GM19468 (cell line): Measurements from ENCODE around the gene IKZF3.
"Not testable (repeated sequence)": the region's sequence is repeated elsewhere in the genome, so short reads cannot be mapped to it uniquely, and the experiment has no call there.

ENCODE experiments used
- ATAC-seq: cut with Tn5 transposase; IDR thresholded peaks from one replicate; pipeline ENCODE4 v1.9.1; 2021; ENCODE audit warnings: mild to moderate bottlenecking, moderate library complexity, moderate number of reproducible peaks; ENCODE audit not compliant: unreplicated experiment; ENCODE audit errors: extremely low read depth

The IKZF3 gene

DNA sequence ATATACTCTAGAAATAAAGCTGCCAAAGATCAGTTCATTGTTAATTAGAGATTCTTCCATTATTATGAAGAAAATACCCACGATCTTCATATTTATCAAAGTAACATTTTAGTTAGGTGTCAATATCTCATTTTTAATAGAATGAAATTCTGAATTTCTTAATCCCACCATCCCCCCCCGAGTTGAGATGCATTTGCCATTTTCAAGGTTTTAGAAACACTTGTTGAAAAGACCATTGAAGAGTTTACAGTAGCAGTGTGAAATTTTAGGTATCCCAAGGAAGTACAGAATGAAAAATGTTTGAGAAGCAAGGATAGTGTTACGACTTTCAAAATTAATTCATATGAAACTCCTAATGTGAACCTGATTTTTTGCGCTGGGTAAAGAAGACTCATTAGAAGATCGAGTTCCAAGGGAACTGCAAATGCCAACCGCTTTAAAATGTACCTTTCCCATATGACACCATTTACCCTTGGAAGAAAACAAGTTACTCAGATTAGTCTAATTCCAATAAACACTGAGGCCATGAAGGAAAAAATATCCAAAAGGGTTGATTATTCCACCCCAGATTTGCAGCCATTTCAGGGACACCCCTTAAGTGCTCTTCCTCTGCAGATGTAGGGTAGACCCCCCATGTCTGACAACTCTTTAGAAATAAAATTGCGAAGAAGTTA, 731 bp downstream of the IKZF3 start:
- no peak for ATAC-seq

DNA sequence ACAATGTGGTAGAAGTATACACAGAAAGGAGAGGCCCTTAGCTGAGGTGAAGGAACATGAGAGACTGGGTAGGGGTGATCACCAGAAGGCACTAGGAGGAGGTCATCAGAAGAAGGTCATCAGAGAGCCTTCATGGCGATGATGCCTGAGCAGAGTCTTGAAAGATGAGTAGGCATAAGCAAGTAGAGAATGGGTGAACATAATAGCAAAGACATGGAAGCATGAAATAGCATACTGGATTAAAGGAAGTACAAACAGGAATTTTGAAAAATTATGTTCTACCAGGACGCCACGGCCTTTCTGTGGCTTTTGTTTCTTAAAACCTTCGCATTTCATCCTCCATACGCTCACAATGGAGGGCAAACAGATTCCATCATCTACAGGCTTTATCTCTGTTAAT, 2.9 kb downstream of the IKZF3 start:
- no peak for ATAC-seq

DNA sequence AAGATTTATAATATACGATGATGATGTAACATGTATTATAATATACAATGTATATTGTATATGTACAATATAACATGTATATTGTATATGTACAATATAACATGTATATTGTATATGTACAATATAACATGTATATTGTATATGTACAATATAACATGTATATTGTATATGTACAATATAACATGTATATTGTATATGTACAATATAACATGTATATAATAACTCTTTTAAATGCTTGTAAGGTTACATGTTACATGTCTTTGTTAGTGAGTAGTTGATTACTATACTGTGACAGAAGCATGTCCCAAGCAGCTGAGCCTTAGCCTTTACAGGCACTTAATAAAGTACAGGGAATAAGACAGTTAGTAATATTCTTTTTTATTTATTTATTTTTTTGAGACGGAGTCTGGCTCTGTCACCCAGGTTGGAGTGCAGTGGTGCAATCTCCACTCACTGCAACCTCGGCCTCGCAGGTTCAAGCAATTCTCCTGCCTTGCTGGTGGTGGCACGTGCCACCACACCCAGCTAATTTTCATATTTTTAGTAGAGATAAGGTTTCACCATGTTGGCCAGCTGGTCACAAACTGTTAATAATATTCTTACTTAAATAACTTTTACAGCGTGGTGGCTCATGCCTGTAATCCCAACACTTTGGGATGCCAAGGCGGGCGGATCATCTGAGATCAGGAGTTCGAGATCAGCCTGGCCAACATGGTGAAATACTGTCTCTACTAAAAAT, 8.0 kb downstream of the IKZF3 start:
- ATAC-seq: not testable (repeated sequence)

DNA sequence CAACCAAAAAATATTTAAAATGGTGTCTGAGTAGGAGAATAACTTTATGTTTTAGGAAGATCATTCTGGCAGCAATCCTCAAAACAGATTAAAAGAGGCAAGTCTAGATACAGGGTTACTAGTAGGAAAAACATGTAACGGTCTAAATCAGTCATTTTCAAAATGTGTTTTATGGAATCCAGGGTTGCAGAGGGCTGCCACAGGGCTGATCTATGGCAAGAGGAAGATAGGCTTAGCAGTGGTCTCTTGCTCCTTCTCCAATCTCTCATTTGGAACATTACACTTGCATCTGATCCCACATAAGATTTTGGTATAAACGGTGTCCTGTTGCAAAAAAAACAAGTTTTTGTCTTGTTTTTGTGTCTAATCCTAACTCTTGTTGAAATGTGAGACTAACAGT, 9.2 kb downstream of the IKZF3 start:
- no peak for ATAC-seq

DNA sequence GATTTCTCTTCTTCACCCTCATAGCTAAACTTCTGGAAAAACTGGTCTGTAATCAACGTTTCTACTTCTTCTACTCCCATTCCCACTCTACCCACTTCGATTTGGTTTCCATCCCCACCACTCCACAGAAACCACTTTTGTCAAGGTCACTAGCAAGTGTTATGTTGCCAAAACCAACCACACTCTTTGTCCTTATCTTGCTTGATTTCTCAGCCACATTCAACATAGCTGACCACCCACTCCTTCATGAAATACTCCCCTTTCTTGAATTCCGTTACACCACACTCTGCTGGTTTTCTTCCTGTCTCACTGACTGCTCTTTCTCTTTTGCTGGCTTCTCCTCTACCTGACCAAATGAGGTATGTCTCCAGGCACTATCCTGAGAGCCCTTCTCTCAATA, 11.9 kb downstream of the IKZF3 start:
- ATAC-seq: no peak

DNA sequence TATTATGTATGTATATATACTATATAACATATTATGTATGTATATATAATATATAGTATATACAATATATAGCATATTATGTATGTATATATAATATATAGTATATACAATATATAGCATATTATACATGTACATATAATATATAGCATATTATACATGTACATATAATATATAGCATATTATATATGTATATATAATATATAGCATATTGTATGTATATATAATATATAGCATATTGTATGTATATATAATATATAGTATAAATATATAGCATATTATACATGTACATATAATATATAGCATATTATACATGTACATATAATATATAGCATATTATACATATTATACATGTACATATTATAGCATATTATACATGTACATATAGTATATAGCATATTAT, 13.9 kb downstream of the IKZF3 start:
- ATAC-seq: not testable (repeated sequence)

DNA sequence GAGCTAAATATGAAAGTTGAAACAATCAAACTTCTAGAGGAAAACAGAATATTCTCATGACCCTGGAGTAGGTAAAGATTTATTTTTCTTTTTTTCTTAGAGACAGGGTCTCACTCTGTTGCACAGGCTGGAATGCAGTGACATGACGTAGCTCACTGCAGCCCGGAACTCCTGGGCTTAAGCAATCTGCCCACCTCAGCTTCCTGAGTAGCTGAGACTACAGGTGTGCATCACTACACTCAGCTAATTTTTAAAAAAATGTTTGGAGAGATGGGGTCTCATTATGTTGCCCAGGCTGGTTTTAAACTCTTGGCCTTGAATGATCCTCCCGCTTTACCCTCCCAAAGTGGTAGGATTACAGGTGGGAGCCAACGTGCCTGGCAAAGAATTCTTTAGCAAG, 15.5 kb downstream of the IKZF3 start:
- no peak for ATAC-seq

DNA sequence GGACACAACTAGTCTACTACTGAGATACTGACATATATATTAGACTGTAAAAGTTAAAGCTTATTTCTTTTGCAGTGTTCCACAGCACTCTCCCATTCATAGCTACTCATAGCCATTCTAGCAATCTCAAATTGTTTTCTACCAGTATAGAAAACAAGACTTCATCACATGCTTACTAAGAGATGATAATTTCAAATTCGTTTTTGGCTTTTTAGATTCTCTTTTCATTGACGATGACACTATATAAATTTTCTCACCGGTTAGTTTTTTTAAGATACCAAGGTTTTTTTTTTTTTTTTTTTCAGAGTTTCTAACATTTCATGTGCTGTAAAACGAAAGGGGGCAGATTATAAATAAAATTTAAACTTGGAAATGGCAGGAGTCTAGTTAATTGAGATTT, 17.9 kb downstream of the IKZF3 start:
- no peak for ATAC-seq

DNA sequence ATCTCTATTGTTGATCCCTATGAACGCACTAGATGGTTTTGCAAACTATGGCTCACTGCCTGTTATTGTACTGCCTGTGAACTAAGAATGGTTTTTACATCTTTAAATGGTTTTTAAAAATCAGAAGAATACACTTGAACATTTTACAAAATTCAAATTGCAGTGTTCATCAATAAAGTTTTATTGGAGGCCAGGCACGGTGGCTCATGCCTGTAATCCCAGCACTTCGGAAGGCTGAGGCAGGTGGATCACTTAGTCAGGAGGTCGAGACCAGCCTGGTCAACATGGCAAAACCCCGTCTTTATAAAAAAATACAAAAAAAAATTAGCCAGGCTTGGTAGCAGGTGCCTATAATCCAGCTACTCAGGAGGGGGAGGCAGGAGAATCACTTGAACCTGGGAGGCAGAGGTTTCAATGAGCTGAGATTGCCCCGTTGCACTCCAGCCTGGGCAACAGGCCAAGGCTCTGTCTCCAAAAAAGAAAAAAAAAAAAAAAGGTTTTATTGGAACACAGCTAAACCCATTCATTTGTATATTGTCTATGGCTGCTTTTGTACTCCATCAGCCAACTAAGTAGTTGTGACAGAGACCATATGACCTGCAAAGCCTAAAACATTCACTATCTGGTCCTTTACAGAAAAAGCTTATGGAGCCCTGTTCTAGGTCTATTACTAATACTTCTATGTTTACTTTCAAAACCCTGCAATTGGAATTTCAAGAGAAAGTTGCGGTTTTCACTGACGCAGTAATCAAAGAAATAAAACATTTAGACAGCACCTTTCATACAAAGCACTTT, 18.9 kb downstream of the IKZF3 start:
- ATAC-seq: no peak

DNA sequence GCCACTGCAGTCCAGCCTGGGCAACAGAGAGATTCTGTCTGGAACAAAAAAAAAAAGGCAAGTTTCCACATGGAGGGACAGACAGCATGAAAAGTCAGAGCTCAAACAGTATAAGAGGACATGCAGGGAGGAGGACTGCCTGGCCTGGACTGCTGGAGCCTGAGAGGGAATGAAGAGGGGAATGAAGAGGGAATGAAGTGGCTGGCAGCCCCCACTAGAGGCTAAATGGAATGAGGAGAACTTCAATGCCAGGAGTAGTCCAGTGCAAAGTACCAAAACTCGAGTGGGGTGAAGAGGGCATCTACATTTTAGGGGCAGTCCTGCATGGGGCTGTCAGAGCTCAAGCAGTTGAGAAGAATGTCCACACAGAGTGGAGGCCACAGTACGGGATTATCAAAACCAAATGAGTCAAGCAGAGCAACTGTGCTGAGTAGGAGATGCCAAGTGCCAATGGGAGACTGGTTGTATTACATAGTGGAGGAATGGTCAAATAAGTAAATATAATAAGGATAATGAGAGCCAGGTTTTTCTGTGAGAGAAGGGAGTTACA, 22.9 kb downstream of the IKZF3 start:
- ATAC-seq: no peak

DNA sequence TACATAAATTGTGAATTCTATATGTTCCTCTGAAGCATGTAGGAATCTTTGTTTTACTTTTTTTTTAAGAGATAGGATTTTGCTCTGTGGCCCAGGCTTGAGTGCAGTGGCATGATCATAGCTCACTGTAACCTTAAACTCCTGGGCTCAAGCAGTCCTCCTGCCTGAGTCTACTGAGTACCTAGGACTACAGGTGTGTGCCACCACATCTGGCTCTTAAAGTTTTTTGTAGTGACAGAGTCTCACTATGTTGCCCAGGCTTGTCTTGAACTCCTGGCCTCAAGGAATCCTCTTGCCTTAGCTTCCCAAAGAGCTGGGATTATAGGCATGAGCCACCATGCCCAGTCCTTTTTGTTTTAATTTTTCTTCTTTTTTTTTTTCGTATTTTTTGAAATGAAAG, 25.3 kb downstream of the IKZF3 start:
- no peak for ATAC-seq

DNA sequence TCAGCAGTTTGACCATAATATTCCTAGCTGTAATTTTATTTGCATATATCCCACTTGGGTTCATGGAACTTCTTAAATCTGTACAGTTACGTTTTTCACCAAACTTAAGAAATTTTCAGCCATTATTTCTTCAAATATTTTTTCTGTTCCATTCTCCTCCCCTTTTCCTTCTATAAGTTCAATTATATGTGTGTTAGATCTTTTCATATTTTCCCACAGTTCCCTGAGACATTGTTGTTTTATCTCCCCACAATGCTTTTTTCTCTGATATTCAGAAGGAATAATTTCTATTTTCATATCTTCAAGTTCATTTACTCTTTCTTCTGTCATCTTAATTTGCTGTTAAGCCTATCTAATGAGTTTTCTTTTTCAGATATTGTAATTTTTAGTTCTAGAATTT, 26.1 kb downstream of the IKZF3 start:
- ATAC-seq: no peak

DNA sequence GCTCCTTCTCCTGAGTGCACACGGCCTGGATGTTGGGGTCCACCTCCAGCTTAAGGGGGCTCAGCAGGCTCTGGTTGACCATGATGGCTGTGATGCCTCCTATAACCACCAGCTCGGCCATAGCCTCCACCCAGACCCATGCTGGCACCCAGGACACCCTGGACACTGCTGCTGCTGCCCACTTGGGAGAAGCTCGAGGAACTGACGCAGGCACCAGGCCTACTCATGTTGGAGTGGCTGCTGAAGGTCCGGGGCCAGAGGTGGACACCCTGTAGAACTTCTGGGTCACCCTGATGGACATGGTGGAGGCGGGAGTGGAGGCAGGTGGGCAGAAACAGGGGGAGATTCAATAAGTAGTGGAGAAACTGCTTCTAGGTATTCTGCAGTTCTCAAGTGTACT, 28.0 kb downstream of the IKZF3 start:
- ATAC-seq: no peak

DNA sequence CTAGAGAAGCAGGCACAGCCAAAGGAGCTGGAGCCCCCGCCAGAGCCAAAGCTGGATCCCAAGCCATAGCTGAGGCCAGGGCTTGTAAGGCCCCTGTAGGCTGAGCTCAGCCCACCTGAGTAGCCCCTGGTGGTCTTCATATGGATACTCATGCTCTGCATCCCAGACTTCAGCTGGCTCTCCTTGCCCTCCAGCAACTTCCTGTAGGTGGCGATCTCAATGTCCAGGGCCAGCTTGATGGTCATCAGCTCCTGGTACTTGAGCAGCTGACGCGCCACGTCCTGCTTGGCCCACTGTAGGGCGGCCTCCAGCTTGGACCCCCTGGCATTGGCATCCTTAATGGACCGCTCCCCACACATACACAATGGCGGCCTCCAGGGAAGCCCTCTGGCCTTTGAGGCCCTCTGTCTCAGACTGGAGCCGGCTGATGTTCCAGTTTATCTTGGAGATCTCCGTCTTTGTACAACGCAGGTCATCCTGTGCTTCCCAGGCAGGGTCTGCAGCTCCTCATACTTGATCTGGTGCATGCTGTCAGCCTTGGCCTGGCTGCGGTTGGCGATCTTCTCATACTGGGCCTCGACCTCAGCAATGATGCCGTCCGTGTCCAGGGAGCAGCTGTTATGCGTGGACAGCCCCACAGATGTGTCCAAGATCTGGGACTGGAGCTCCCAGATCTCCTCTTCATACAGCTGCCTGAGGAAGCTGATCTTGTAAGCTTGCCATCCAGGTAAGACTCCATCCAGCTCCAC, 28.9 kb downstream of the IKZF3 start:
- ATAC-seq: no peak

DNA sequence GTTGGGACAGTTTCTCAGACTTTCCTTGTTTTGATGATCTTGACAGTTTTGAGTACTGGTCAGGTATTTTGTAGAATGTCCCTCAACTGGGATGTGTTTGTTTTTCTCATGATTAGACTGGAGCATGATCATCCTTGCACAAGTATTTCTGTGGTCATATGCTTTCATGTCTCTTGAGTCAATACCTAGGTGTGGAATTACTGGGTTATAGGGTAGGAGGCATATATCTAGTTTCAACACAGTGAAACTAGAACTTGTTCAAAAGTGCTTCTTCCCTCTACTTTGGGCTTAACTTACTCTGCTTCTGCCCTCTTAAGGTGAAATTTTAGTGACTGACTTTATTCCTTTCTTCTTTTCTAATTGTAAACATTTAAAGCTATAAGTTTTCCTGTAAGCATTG, 30.1 kb downstream of the IKZF3 start:
- no peak for ATAC-seq

DNA sequence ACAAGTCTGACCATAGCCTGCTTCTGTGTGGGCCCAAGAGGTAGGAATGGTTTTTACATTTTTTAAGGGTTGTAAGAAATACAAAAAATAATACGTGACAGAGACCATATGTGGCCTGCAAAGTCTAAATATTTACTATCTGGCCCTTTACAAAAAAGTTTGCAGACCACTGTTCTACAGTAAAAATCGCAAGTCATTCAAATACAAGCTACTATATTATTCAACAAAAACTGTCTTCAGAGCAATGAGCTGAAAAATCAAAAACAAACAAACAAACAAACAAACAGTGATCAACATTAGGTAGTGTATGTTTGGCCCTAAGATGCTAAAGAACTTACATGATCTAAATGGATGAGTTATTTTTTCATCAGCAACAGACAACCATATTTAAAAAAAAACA, 32.5 kb downstream of the IKZF3 start:
- no peak for ATAC-seq

DNA sequence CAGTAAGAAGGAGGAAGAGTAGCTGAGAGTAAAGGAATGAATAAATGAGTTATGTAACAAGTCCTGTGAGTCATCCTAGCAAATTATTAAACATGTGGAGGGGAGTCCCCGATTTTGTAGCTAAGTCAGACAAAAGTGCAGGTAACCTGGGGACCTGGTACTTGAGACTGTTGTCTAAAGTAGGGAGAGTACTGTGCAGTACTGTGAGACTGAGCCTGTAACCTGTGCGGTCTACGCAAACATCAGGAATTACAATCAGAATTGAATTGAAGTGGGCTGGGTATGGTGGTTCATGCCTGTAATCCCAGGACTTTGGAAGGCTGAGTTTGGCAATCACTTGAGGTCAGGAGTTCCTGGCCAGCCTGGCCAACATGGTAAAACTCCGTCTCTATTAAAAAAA, 35.7 kb downstream of the IKZF3 start:
- ATAC-seq: no peak

DNA sequence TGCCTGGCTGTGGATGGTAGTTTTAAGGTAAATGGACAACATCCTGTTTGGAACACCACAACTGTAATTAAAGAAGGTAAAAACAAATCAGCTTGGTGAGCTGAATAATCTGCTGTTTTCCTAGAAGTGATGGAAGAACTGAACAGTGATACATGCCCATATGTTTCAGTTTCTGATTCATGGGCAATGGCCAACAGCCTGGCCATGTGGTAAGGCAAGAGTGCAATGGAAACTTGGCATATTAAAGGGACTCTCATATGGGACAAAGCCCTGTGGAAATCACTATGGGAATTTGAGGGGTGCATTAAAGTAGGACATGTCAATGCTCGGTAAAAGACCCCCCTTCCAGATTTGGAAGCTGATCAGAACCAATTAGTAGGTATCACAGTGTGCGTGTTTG, 37.8 kb downstream of the IKZF3 start:
- no peak for ATAC-seq

DNA sequence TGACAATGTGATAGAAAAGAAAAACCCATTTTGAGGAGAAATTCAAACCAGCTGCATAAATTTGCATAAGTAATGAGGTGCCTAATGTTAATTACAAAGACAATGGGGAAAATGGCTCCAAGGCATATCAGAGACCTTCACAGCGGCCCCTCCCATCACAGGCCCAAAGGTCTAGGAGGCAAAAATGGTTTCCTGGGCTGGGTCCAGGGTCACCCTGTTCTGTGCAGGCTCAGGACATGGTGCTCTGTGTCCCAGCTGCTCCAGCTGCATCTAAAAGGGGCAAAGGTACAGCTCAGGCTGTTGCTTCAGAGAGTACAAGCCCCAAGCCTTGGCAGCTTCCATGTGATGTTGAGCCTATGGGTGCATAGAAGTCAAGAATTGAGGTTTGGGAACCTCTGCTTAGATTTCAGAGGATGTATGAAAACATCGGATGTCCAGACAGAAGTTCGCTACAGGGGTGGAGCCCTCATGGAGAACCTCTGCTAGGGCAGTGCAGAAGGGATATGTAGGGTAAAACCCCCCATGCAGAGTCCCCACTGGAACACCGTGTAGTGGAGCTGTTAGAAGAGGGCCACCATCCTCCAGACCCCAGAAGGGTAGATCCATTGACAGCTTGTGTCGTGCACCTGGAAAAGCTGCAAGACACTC, 40.6 kb downstream of the IKZF3 start:
- ATAC-seq: no peak

DNA sequence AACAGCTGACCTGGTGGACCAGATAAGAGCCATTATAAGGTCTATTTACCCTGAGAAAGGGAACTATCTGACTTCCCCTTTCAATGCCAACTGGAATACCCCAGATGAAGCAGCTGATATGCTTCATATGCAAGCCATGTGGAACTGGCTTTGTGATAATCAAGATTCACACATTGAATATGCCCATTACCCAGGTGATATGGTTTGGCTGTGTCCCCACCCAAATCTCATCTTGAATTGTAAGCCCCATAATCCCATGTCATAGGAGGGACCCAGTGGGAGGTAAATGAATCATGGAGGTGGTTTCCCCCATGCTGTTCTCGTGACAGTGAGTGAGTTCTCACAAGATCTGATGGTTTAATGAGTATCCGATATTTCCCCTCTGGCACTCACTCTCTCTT, 42.1 kb downstream of the IKZF3 start:
- ATAC-seq: no peak
